Measurements from ENCODE around the gene PRICKLE2.

DNA sequence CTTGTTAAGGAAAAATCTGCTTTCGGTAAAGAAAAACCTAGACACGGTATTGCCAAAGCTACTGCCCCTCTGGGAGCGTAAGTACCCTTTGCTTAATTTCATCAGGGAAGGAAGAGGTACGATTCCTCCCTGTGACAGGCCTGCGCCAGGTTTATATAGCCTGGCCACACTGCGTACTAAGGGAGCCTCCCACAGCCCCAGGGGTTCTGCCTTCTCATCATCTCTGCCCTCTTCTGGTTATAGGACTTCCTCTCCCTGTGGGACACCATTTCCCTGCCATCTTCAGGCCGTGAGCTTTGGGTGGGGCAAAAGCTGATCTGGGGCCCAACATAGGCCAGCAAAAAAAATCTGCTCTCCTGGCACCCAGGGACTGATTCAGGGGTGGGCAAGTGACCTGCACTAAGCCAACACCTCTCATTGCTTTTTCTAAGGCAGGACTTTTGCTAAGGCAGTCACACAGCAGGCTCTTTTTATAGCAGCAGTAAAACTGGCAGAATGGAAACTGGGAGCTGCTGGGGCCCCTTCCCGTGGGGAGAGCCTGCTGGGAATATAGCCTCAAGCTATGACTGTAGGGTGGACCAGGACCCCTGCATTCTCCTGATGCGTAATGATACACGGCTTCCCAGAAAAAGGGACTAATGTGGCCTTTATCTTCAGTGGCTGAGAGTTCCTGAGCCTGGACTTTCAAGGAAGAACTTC lies 76.2 kb downstream of the PRICKLE2 start:
- no peak for TF ChIP-seq EZH2 (IDR thresholded peaks at IDR 0.05; ENCODE audit: low read length)
- TF ChIP-seq, protein P1, sequence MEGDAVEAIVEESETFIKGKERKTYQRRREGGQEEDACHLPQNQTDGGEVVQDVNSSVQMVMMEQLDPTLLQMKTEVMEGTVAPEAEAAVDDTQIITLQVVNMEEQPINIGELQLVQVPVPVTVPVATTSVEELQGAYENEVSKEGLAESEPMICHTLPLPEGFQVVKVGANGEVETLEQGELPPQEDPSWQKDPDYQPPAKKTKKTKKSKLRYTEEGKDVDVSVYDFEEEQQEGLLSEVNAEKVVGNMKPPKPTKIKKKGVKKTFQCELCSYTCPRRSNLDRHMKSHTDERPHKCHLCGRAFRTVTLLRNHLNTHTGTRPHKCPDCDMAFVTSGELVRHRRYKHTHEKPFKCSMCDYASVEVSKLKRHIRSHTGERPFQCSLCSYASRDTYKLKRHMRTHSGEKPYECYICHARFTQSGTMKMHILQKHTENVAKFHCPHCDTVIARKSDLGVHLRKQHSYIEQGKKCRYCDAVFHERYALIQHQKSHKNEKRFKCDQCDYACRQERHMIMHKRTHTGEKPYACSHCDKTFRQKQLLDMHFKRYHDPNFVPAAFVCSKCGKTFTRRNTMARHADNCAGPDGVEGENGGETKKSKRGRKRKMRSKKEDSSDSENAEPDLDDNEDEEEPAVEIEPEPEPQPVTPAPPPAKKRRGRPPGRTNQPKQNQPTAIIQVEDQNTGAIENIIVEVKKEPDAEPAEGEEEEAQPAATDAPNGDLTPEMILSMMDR (optimal IDR thresholded peaks at IDR 0.05 in 1 of 3, IDR thresholded peaks at IDR 0.05 in 1 of 3, conservative IDR thresholded peaks at IDR 0.05 in 1 of 3; ENCODE audit: extremely low read depth in 1 of 3, insufficient read depth in 2 of 3, low read length in 3 of 3) = no peak
